ENCODE results near the gene PDZD2. TPM values are rescaled to one million over a fixed set of nuclear protein-coding genes. Genes with fewer than 3 reads are reported as not detected.
A peak's percentile ranks its signal among the peaks of the same experiment; 100 is the strongest.

The PDZD2 gene
- total RNA-seq, 1 donor from 2014 or later, result 4.3 TPM

DNA sequence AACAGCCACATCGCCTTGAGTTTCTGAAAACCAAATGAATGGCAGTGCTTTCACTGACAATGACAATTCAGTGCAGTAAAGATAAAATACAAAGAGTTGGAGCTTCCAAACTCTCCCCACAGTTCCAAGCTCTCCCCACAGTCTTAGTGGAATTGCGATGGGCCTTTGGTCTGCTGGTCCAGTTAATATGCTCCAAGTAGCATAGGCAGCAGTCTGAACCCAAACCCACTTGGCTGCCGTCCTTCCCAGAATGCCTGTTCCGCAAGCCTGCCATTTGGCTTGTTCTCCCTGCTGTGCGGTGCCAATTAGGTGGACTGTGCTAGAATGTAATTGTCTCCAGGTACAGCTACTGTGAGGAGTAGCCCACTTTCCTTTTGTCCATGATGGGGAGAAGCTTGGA, 285.1 kb downstream of the PDZD2 start:
- Mint-ChIP-seq H3K4me3 (no peak overlapping the region), H3K27ac (no peak overlapping the region), H3K27me3 (no peaks in the 10 kb centered on the region), H3K4me1 (ENCODE audit: unreplicated experiment) (peaks cover 3% of the 10 kb centered on the region), H3K36me3 (no peaks in the 10 kb centered on the region), H3K9me3 (no peaks in the 10 kb centered on the region)
- TF ChIP-seq, protein P1, sequence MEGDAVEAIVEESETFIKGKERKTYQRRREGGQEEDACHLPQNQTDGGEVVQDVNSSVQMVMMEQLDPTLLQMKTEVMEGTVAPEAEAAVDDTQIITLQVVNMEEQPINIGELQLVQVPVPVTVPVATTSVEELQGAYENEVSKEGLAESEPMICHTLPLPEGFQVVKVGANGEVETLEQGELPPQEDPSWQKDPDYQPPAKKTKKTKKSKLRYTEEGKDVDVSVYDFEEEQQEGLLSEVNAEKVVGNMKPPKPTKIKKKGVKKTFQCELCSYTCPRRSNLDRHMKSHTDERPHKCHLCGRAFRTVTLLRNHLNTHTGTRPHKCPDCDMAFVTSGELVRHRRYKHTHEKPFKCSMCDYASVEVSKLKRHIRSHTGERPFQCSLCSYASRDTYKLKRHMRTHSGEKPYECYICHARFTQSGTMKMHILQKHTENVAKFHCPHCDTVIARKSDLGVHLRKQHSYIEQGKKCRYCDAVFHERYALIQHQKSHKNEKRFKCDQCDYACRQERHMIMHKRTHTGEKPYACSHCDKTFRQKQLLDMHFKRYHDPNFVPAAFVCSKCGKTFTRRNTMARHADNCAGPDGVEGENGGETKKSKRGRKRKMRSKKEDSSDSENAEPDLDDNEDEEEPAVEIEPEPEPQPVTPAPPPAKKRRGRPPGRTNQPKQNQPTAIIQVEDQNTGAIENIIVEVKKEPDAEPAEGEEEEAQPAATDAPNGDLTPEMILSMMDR (conservative IDR thresholded peaks at IDR 0.05), result no peak
- no peak for DNase-seq (ENCODE audit: extremely low spot score, unreplicated experiment)

DNA sequence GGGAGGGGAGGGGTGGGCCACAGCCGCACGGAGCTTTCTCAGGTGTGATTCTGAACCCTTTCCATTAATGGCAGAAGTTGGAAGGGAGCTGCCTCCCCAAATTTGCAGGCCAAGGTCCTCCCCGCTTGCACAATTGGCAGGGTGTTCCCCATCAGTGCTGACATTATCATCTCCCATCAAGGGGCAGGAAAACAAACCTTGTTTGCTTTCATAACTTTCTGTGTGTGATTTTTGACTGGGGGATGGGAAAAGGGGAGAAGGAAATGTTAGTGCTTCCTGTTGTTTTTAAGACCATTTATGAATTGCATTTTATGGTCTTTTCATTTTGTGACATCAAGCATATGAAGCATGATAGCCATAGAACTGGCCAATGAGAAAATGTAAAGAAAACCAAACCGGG, 292.9 kb downstream of the PDZD2 start:
- Mint-ChIP-seq H3K27me3 (no peaks in the 10 kb centered on the region), H3K27ac (no peak overlapping the region), H3K4me3 (no peak overlapping the region), H3K4me1 (ENCODE audit: unreplicated experiment) (peaks cover 23% of the 10 kb centered on the region), H3K9me3 (no peaks in the 10 kb centered on the region), H3K36me3 (no peaks in the 10 kb centered on the region)
- DNase-seq (ENCODE audit: extremely low spot score, unreplicated experiment), result no peak
- TF ChIP-seq, protein P1 (conservative IDR thresholded peaks at IDR 0.05), result no peak

DNA sequence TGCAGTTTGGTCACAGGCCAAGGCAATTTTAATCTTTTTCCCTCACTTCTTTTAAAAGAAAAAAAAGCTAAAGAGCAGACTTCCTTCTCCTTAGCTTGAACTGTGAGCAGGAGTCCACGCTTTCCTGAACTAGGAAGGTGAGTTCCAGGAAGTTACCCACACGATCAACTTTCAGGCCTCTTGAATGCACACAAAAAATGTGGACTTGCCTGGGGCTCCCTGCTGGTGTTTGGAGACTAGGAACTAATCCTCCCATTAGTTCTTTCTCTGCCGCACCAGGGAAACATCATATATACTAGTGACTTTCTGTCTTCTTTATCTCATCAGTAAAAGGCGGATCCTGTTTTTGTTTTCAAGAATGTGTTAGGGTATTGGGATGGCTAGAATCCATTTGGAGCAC, 295.2 kb downstream of the PDZD2 start:
- H3K4me1 Mint-ChIP-seq (ENCODE audit: unreplicated experiment), result peaks cover 20% of the 10 kb centered on the region
- TF ChIP-seq, protein P1 (conservative IDR thresholded peaks at IDR 0.05), result no peak
- no peak overlapping the region for H3K27ac Mint-ChIP-seq
- H3K4me3 Mint-ChIP-seq, result no peak overlapping the region
- H3K9me3 Mint-ChIP-seq, result no peaks in the 10 kb centered on the region
- no peaks in the 10 kb centered on the region for H3K27me3 Mint-ChIP-seq
- no peak for DNase-seq (ENCODE audit: extremely low spot score, unreplicated experiment)
- H3K36me3 Mint-ChIP-seq, result no peaks in the 10 kb centered on the region

DNA sequence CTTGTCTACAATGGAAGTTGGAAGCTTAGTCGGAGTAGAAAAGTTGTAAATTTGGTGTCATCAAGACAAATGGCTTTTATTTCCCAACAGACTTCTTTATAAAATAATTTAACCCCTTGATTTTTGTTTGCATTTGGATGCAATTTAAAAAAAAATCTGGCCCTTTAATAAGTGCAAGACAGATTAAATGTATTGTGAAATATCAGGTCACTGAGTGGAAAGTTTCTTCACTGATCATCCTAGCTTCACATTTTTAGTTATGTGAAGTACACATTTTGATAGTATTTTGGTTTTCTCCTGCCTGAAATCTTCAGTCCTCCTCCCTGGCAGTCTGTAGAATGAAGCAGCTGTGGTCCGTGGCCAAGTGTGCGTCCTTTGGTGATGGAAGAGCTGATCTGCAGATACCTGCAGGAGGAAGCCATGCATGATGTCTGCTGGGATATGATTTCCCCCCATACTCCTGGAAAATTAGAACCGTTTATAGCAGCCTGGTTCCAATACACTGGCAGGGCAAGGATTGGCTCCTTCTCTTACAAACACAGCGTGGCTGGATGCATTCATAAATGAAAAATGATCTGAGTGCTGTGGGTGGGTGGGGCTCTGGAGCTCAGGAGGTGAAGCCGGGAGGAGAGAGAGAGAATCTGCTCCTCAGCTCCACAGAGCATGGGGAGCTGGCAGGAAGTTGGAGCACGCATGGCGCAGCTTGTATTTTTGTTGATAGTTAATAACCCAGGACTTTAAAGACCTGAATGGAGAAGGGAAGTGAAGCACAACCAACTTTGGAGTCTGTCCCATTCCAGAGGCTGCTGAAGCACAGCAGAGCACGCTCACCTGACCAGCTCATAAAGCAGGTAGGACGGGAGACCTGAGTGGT, 296.8 kb downstream of the PDZD2 start:
- no peak overlapping the region for H3K27ac Mint-ChIP-seq
- DNase-seq (ENCODE audit: extremely low spot score, unreplicated experiment), result no peak
- no peaks in the 10 kb centered on the region for H3K27me3 Mint-ChIP-seq
- no peaks in the 10 kb centered on the region for H3K9me3 Mint-ChIP-seq
- TF ChIP-seq, protein P1 (conservative IDR thresholded peaks at IDR 0.05), result no peak
- H3K4me1 Mint-ChIP-seq (ENCODE audit: unreplicated experiment), result peaks cover 17% of the 10 kb centered on the region
- H3K4me3 Mint-ChIP-seq, result peak overlapping the region; percentile 28
- H3K36me3 Mint-ChIP-seq, result no peaks in the 10 kb centered on the region

DNA sequence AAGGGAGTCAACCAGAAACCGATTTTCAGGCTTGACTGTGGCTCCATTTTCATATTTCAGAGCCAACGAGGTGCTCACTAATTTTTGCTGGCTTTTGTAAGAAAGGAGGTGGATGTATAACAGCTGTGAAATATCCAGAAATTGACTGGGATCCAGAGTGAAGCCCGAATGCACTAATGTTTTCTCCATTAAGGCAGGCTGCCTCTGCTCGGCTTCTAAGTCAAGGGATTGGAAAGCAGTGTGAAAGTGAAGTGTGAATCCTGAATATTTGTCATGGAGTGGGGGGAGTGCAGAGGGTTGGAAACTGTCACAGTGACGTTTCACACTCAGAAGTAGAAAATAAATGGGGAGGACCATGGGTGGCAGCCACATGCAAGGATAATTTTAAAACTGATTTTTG, 297.8 kb downstream of the PDZD2 start:
- Mint-ChIP-seq H3K36me3 (no peaks in the 10 kb centered on the region), H3K9me3 (no peaks in the 10 kb centered on the region), H3K27me3 (no peaks in the 10 kb centered on the region), H3K4me3 (no peak overlapping the region), H3K27ac (no peak overlapping the region), H3K4me1 (ENCODE audit: unreplicated experiment) (peaks cover 17% of the 10 kb centered on the region)
- DNase-seq (ENCODE audit: extremely low spot score, unreplicated experiment), result no peak
- TF ChIP-seq, protein P1 (conservative IDR thresholded peaks at IDR 0.05), result no peak
